Right ventricle myocardium inferior (tissue), 1 donor: Measurements from ENCODE around the gene SULT1A2. TPM values are rescaled to one million over a fixed set of nuclear protein-coding genes. Genes with fewer than 3 reads are reported as not detected.
"Not testable (repeated sequence)": the region's sequence is repeated elsewhere in the genome, so short reads cannot be mapped to it uniquely, and the experiment has no call there.

Experiments used
- ATAC-seq: fragments of 200-7000 bp; cut with Tn5 transposase; one replicate; pipeline ENCODE4 v1.9.1; 2020; ENCODE audit warnings: mild to moderate bottlenecking, moderate library complexity
- DNase-seq: peaks from one replicate; pipeline ENCODE4 v3.0.0; 2021; ENCODE audit errors: missing footprints
- intact Hi-C: fragments of 100-400 bp; cut with DNase I; formaldehyde crosslinking; loops from one replicate; pipeline ENCODE4 v1.11.0; 2022
- total RNA-seq: library from RNA; stranded (reverse); fragmentation: NEBNext Ultra II Directional; extraction: Animal tissue kit (Norgen Biotek cat#: 25700); gene quantifications from one replicate; pipeline ENCODE4 v1.2.1, GENCODE V29; 2021
- donor health status: DM: no; HTN: yes; CAD: no; lungs with severe emphysema.

The SULT1A2 gene
- total RNA-seq, 1 donor from 2014 or later = 1.8 TPM

DNA sequence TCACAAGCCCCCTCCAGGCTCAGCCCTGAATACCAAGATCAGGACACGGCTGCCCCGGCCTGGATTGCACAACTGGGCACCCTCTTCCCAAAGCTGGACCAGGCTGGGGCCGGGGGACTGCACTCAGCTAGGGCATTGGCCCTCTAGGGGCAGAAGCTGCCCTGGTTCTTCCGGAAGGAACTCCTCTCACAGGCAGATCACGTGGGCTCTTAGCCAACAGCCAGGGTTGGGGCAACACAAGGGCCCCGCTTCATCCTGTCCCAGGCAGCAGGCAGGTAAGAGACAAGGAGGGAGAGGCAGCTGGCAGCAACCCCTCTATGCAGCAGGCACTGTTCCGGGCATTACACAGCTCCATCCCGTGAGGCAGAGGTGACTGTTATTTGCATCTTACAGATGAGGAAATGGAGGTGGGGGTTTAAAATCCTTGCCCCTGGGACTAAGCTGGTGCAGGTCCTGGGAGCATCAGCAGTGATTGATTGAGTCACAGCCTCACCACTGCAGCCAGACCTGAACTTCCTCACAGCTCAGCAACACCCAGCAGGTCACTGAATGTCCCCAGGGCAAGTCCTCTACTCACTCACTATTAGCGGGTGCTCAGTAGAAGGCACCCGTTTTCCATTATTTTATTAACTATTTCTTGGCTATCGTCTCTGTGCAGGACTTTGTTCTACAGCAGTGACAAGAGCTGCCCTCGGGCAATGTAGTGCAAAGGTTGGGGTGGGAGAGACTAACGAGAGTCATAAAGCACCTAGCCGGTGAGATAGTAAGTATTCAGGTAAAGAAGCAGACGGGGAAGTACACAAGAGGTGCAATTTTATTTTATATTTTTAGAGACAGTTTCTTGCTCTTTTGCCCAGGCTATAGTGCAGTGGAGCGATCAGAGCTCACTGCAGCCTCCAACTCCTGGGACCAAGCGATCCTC lies 15.8 kb upstream of the SULT1A2 start:
- intact Hi-C loops, DNase-seq: not testable (repeated sequence)
- peak; percentile 20 for ATAC-seq

DNA sequence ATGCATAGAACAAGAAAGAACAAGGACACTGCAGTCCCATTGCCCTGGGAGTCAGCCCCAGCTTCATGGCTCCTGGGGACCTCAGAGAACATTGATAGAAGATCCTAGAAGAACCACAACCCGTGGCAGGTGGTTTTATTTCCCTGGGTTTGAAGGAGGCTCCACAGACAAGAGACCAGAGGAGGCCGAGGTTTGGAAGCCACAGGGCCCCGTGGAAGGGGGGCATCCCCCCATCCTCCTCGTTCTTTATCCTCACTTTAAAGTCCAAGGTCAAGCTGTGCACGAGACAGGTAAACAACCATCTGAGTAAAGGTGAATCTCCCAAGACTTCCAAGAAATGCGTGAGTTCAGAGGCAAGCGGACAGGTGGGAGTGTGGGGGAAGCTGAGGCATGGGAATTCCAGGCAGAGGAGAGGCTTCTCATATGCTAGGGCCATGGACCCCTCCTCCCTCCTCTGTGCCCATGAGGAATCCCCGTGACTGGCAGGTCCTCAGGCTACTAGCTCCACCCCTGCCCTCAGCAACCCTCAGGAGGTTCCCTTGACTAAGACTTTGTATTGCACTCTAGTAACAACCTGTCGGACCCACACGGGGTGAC lies 13.8 kb upstream of the SULT1A2 start:
- ATAC-seq = no peak
- intact Hi-C loops = no loop called here
- DNase-seq = no peak

DNA sequence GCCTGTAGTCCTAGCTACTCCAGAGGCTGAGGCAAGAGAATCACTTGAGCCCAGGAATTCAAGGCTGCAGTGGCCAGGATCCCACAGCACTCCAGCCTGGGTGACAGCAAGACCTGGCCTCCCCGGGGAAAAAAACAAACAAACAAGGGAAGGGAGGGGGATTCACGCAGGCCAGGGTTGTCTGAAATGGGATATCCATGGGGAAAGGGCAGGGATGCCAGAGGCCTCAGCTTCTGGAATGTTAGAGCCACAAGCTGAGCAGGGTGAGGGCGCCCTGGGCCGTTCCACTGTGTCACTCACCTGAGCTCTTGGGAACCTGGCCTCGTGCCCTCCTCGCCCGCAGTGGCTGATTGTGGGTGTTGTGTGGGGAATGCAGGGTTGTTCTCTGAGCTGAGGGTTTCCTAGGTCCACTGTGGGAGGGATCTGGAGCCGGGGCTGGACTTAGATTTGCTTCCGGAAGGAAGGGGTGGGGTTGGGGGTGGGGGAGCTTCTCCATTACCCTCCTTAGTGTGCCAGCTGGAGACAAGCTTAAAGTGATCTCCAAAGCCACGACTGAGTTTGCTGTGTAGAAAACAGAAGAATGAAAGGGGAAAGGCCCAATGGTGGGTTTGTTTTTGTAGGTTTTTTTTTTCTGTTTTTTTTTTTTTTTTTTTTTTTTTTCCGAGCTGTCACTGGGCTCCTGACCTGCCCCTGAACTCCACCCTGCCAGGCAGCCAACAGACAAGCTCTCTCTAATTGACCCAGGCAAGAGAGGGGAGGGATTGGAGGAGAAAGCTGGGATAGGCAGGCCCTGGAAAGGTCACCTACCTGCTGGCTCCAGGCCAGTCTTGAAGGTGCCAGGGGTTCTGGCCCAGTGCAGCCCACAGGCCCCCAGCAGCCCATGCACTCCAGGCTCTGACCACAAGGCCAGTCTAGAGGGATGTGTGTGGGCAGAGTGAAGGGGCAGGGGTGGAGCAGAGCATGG lies 13.1 kb upstream of the SULT1A2 start, which contains the start of gene SULT1A1:
Gene SULT1A1 (minus strand): TSS at position 414 of the 964 bp plus-strand sequence. CDS start 1,189 bp downstream, outside the sequence.
- peak; percentile 84 for DNase-seq
- peak; percentile 79 for ATAC-seq
- intact Hi-C loops = no loop called here

DNA sequence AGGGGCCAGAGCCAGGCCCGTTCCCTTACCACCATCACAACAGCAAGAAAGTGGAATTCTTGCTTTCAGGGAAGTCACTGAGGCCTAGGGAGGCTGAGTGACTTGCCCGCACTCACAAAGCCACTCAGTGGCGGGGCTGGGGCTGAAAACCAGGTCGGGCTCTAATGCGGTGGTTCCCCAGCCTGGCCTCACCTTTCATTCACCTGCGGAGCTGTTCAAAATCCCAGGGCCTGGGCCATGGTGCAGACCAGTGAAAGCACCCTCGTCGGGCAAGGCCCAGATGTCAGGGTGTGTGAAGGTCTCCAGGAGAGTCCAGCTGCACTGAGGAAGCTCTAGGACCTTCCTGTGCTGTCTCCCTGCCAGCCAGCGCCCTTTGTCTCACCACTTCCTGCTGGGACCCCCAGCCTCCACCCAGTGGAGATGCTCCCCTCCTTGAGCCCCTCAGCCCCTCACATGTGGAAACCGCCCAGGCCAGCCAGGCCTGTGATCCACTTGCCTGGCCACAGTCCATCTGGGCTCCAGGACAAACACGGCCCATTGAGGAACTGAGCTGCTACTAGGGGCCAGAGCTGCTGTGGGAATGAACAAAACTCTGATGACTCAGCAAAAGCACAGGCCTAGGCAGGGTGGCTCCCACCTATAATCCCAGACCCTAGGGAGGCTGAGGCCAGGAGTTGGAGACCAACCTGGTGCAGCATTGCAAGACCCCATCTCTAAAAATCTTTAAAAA lies 12.2 kb upstream of the SULT1A2 start:
- ATAC-seq, intact Hi-C loops, DNase-seq: not testable (repeated sequence)

GRCh38 chr16:28608496-28608808 lies 11.6 kb upstream of the SULT1A2 start:
- intact Hi-C loops, ATAC-seq, DNase-seq: not testable (repeated sequence)

- intact Hi-C loops, DNase-seq, ATAC-seq: not testable (repeated sequence)
Observed at GRCh38 chr16:28607681-28608495, 11.0 kb upstream of the SULT1A2 start.

DNA sequence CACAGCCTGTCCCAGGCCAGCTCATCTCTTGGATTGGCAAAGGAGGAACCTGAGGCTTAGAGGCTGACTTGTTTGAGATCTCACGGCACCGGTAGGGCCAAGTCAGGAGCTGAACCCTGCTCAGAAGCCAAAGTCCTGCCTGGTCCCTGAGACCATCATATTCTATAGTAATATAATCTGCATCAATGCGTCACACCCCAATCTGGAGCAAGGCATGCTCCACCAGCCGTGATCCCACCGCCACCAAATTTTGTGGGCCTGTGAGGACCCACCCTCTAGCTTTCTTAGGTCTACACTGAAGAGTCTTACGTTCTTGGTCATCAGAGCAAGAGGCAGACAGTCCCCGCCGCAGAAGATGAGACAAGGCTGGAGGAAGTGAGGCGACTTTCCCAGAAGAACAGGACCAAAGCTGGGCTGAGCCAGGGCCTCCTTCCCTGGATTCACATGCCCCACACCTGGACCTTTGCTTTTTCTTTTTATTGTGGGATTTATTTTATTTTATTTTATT lies 10.3 kb upstream of the SULT1A2 start:
- ATAC-seq (no peak), DNase-seq (no peak)
- intact Hi-C loops = no loop called here

GRCh38 chr16:28606291-28607115 lies 9.7 kb upstream of the SULT1A2 start:
- ATAC-seq (no peak), DNase-seq (no peak)
- intact Hi-C loops = no loop called here

- intact Hi-C loops = no loop called here
- ATAC-seq (no peak), DNase-seq (no peak)
Observed at GRCh38 chr16:28604186-28604565, 7.3 kb upstream of the SULT1A2 start.

DNA sequence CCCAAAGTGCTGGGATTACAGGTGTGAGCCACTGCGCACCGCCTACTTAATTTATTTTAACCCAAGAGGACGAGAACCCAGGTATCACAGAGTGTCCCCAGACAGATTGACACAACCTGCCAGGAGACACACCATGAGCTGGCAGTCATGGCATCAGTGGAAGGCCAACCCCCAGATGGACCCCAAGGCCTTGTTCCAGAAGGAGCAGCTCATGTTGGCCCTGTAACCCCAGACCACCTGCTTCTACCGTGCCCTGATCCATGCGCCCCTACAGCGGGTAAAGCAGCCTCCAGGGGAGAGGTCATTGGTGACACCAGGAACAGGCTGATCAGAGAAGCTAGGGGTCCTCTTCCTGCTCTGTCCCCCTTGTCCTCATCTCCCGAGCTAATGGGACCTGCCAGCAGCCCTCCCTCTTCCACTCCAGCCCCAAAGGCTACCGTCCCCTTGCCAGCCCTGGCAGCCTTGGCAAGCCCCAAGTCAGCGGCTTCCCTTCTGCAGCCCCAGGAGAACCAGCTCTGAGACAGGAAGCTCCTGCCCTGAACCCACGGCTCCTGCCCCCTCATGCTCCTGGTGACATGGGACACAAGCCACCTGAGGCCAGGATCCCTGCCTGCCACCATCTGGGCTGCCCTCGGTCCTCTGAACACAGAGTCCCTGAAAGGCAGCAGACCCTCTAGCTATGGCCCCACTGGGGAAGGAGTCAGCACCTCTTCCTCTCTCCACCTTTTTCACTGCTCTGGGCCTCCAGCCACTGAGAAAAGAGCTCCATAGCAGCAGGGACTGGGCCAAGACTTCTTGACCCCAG lies 6.7 kb upstream of the SULT1A2 start:
- ATAC-seq (no peak), DNase-seq (no peak)
- intact Hi-C loops = no loop called here

- intact Hi-C loops = no loop called here
- DNase-seq (no peak), ATAC-seq (no peak)
Observed at GRCh38 chr16:28602529-28602928, 5.7 kb upstream of the SULT1A2 start.

GRCh38 chr16:28602062-28602461 lies 5.2 kb upstream of the SULT1A2 start:
- ATAC-seq, intact Hi-C loops, DNase-seq: not testable (repeated sequence)

GRCh38 chr16:28601589-28601988 lies 4.7 kb upstream of the SULT1A2 start:
- intact Hi-C loops, DNase-seq, ATAC-seq: not testable (repeated sequence)

- intact Hi-C loops, ATAC-seq, DNase-seq: not testable (repeated sequence)
Observed at GRCh38 chr16:28600965-28601364, 4.1 kb upstream of the SULT1A2 start.

- ATAC-seq = peak; percentile 23
- DNase-seq, intact Hi-C loops: not testable (repeated sequence)
Observed at GRCh38 chr16:28599377-28600285, 2.8 kb upstream of the SULT1A2 start.
